ENCODE measurements around the gene ATE1.

The ATE1 gene

GRCh38 chr10:121865554-121865953 is 62.3 kb downstream of the ATE1 start:
- no peak for DNase-seq

- DNase-seq = no peak
These were observed 63.2 kb downstream of the ATE1 start for GRCh38 chr10:121864653-121865052.

GRCh38 chr10:121864168-121864567 is 63.7 kb downstream of the ATE1 start:
- DNase-seq = no peak

- no peak for DNase-seq
These were observed 65.2 kb downstream of the ATE1 start for GRCh38 chr10:121862649-121863048.

GRCh38 chr10:121862042-121862441 is 65.8 kb downstream of the ATE1 start:
- DNase-seq = no peak

- no peak for DNase-seq
These were observed 67.0 kb downstream of the ATE1 start for GRCh38 chr10:121860810-121861209.

- DNase-seq = no peak
These were observed 72.9 kb downstream of the ATE1 start for GRCh38 chr10:121854809-121855445.

- no peak for DNase-seq
These were observed 73.9 kb downstream of the ATE1 start for GRCh38 chr10:121853950-121854349.

- no peak for DNase-seq
These were observed 76.0 kb downstream of the ATE1 start for GRCh38 chr10:121851786-121852185.

GRCh38 chr10:121848082-121848481 is 79.7 kb downstream of the ATE1 start:
- DNase-seq = no peak

GRCh38 chr10:121846555-121846954 is 81.3 kb downstream of the ATE1 start:
- DNase-seq = no peak

GRCh38 chr10:121845044-121845784 is 82.6 kb downstream of the ATE1 start:
- DNase-seq = no peak

GRCh38 chr10:121844537-121844936 is 83.3 kb downstream of the ATE1 start:
- DNase-seq = no peak

GRCh38 chr10:121843379-121843778 is 84.5 kb downstream of the ATE1 start:
- no peak for DNase-seq

- DNase-seq = no peak
These were observed 86.0 kb downstream of the ATE1 start for GRCh38 chr10:121841862-121842261.

- DNase-seq = no peak
These were observed 88.9 kb downstream of the ATE1 start for GRCh38 chr10:121838931-121839330.

- no peak for DNase-seq
These were observed 89.7 kb downstream of the ATE1 start for GRCh38 chr10:121838149-121838548.

GRCh38 chr10:121836171-121836570 is 91.7 kb downstream of the ATE1 start:
- DNase-seq = no peak

GRCh38 chr10:121835376-121835775 is 92.5 kb downstream of the ATE1 start:
- no peak for DNase-seq

- DNase-seq = no peak
These were observed 93.1 kb downstream of the ATE1 start for GRCh38 chr10:121834757-121835156.

- no peak for DNase-seq
These were observed 94.4 kb downstream of the ATE1 start for GRCh38 chr10:121833387-121833786.

- DNase-seq = no peak
These were observed 95.2 kb downstream of the ATE1 start for GRCh38 chr10:121832647-121833046.

GRCh38 chr10:121831777-121832176 is 96.1 kb downstream of the ATE1 start:
- no peak for DNase-seq

- no peak for DNase-seq
These were observed 96.6 kb downstream of the ATE1 start for GRCh38 chr10:121831237-121831636.
